Osteocyte (in vitro differentiated cells): ENCODE data around the gene UNC119B. TPM values are rescaled to one million over a fixed set of nuclear protein-coding genes. Genes with fewer than 3 reads are reported as not detected.

Experiments used
- DNase-seq: peaks from one replicate; pipeline ENCODE4 v3.0.0; 2021; ENCODE audit warnings: mixed read lengths; ENCODE audit not compliant: unreplicated experiment; ENCODE audit errors: extremely low spot score
- H3K27ac Mint-ChIP-seq: one replicate; pipeline ENCODE4 v1.8.0; 2021; ENCODE audit warnings: mild to moderate bottlenecking, mixed read lengths; ENCODE audit not compliant: unreplicated experiment
- H3K27me3 Mint-ChIP-seq: one replicate; pipeline ENCODE4 v1.8.0; 2021; ENCODE audit warnings: mixed read lengths; ENCODE audit not compliant: unreplicated experiment
- H3K36me3 Mint-ChIP-seq: one replicate; pipeline ENCODE4 v1.8.0; 2021; ENCODE audit warnings: mixed read lengths; ENCODE audit not compliant: unreplicated experiment
- H3K4me1 Mint-ChIP-seq: one replicate; pipeline ENCODE4 v1.8.0; 2021; ENCODE audit warnings: mixed read lengths; ENCODE audit not compliant: unreplicated experiment
- H3K4me3 Mint-ChIP-seq: one replicate; pipeline ENCODE4 v1.8.0; 2021; ENCODE audit warnings: mild to moderate bottlenecking, moderate library complexity, mixed read lengths; ENCODE audit not compliant: unreplicated experiment
- H3K9me3 Mint-ChIP-seq: one replicate; pipeline ENCODE4 v1.8.0; 2021; ENCODE audit warnings: mixed read lengths; ENCODE audit not compliant: unreplicated experiment
- CTCF ChIP-seq: fragments of 200-600 bp; sonication (generic); IDR thresholded peaks from 2 replicates; pipeline ENCODE4 v1.5.0; 2021; ENCODE audit warnings: antibody characterized with exemption, mild to moderate bottlenecking, moderate library complexity
- total RNA-seq: library from RNA; stranded (reverse); gene quantifications from 2 replicates; pipeline ENCODE4 v1.2.1, GENCODE V29; 2021

The UNC119B gene
- total RNA-seq, 1 donor from 2014 or later = 27.9 TPM

DNA sequence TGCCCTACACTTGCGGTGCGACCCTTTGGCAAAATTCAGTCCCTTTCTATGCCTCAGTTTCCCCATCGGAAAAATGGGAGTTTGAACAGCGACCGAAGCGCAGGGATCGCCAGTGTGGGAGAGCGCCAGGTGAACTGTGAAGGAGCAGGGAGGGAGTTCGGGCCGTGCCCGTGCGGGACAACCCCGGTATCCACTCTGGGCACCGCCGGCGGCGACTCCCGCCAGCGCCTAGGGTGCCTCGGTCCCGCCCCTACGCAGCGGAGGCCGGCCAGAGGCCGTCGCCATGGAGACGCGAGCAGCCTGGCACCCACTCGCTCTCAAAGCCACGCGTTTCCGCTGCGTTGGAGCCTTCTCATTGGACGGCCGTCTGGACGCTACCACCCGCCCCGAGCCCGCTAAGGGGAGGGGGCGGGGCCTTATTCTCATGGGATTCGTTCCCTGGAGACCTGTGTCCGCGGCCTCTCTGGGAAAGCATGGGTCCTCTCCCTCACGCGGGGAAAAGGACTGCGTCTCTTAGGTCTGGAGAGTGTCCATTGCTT lies 24.0 kb upstream of the UNC119B start:
- H3K27me3 Mint-ChIP-seq = no peaks in the 10 kb centered on the region
- H3K36me3 Mint-ChIP-seq = no peaks in the 10 kb centered on the region
- no peak for TF ChIP-seq CTCF
- no peaks in the 10 kb centered on the region for H3K9me3 Mint-ChIP-seq
- H3K4me3 Mint-ChIP-seq = peak overlapping the region; percentile 91
- peaks cover 30% of the 10 kb centered on the region for H3K4me1 Mint-ChIP-seq
- peak overlapping the region; percentile 96 for H3K27ac Mint-ChIP-seq
- DNase-seq = peak; percentile 98

- Mint-ChIP-seq H3K27me3 (no peaks in the 10 kb centered on the region), H3K27ac (peak within 1 kb of the TSS; percentile 96), H3K36me3 (no peaks in the 10 kb centered on the region), H3K4me3 (peak within 1 kb of the TSS; percentile 91), H3K9me3 (no peaks in the 10 kb centered on the region), H3K4me1 (peaks cover 34% of the 10 kb centered on the region)
- peak; percentile 100 for DNase-seq
- no peak for TF ChIP-seq CTCF
Measured at GRCh38 chr12:120686690-120687577, 23.3 kb upstream of the UNC119B start, which contains the start of gene MLEC. MLEC (plus strand) TSS chr12:120687149; CDS start chr12:120687297, 148 bp downstream.

DNA sequence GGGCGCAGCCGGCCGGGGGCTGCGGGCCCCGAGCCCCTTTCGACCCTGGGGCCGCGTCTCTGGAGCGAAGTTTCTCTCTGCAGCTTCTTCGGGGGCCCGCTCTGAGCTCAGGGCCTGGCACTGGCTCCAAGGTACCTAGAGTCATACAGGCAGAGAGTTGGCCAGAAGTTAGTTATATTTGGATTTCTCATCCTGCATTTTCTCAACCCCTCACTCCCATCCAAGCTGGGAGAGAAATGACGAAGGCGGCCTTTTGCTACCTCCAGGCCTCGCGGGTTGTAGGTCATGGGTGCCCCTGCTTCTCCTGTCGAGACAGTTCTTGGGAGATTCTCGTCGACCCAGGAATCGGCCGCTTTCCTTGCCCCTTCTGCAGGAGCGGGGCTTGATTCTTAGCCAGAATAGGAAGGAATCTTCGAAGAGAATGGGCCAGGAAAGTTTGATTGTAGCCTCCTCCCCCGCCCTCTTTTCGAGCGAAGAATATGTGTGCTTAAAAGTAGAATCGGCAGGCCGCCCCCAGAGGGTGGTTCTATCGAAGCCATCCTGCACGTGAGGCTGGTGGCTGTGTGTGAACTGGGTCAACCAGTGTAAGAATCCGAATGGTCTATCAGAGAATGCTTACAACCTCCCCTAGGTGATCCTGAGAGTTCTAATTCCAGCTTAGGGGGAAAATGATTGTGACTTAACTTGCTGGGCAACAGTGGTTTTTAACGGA lies 22.5 kb upstream of the UNC119B start:
- peaks cover 42% of the 10 kb centered on the region for H3K4me1 Mint-ChIP-seq
- H3K36me3 Mint-ChIP-seq = no peaks in the 10 kb centered on the region
- TF ChIP-seq CTCF = no peak
- H3K9me3 Mint-ChIP-seq = no peaks in the 10 kb centered on the region
- DNase-seq = no peak
- no peaks in the 10 kb centered on the region for H3K27me3 Mint-ChIP-seq
- H3K27ac Mint-ChIP-seq = peak overlapping the region; percentile 75
- peak overlapping the region; percentile 86 for H3K4me3 Mint-ChIP-seq

DNA sequence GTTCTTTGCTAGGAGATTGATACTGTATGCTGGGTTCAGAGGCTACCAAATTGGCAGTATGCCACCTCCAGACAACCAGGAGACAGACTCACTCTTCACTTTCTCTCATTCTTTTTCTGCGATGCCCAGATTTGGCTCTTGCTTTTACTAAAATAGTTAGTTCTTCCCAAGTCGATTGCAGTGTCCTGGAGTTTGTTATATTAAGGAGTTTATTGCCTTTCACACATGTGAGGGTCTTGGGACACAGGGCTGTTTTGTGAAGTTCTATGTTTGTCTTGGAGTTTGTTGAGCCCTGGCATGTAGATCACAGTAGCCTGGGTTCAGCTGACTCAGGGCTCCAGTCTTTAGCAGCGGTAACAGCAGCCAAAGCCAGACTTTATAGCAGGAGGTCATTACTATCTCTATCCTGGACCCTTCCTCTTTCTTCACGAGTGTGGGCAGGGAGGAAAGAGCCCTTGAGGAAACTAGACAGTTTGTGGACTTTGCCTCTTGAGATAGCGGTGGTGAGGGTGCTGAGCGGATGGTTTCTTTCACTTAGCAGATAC lies 21.7 kb upstream of the UNC119B start:
- H3K27ac Mint-ChIP-seq = peak overlapping the region; percentile 75
- H3K27me3 Mint-ChIP-seq = no peaks in the 10 kb centered on the region
- peaks cover 3% of the 10 kb centered on the region for H3K36me3 Mint-ChIP-seq
- H3K4me3 Mint-ChIP-seq = peak overlapping the region; percentile 86
- no peaks in the 10 kb centered on the region for H3K9me3 Mint-ChIP-seq
- no peak for TF ChIP-seq CTCF
- peaks cover 44% of the 10 kb centered on the region for H3K4me1 Mint-ChIP-seq
- no peak for DNase-seq
